DOHH2 (cell line): ENCODE results near the gene PRDX5.

Source experiments
- H3F3A ChIP-seq: fragments of 200-600 bp; sonication (generic), shearing (Covaris generic); 2 replicates; pipeline ENCODE4 v1.6.0; 2016; ENCODE audit warnings: antibody characterized with exemption, mild to moderate bottlenecking; ENCODE audit not compliant: control insufficient read depth, insufficient read depth
- H3K27ac ChIP-seq: fragments of 200-600 bp; sonication (generic); 2 replicates; pipeline ENCODE4 v1.5.1; 2014; ENCODE audit warnings: low read depth, mild to moderate bottlenecking, low read length, moderate library complexity
- H3K27me3 ChIP-seq: fragments of 200-600 bp; sonication (generic); 2 replicates; pipeline ENCODE4 v1.6.1; 2014; ENCODE audit warnings: mild to moderate bottlenecking, low read length, mixed read lengths; ENCODE audit not compliant: control insufficient read depth
- H3K36me3 ChIP-seq: fragments of 200-600 bp; sonication (generic); 2 replicates; pipeline ENCODE4 v1.6.1; 2014; ENCODE audit warnings: mild to moderate bottlenecking, low read length, moderate library complexity, mixed read lengths; ENCODE audit not compliant: control insufficient read depth
- H3K4me1 ChIP-seq: fragments of 200-600 bp; sonication (generic); 2 replicates; pipeline ENCODE4 v1.6.1; 2014; ENCODE audit warnings: mild to moderate bottlenecking, low read length, mixed read lengths; ENCODE audit not compliant: control insufficient read depth
- H3K4me2 ChIP-seq: fragments of 200-600 bp; sonication (generic); 2 replicates; pipeline ENCODE4 v1.6.0; 2014; ENCODE audit warnings: mild to moderate bottlenecking, low read length, moderate library complexity
- H3K4me3 ChIP-seq: fragments of 200-600 bp; sonication (generic); 2 replicates; pipeline ENCODE4 v1.5.1; 2014; ENCODE audit warnings: mild to moderate bottlenecking, low read length, mixed read lengths
- H3K79me2 ChIP-seq: fragments of 200-600 bp; sonication (generic); 2 replicates; pipeline ENCODE4 v1.6.1; 2014; ENCODE audit warnings: mild to moderate bottlenecking, low read length, mixed read lengths; ENCODE audit not compliant: control insufficient read depth
- H3K9me2 ChIP-seq: fragments of 200-600 bp; sonication (generic); replicated peaks from 2 replicates; pipeline ENCODE4 v1.6.1; 2014; ENCODE audit warnings: mild to moderate bottlenecking, low read length, mixed read lengths; ENCODE audit not compliant: control insufficient read depth
- H3K9me3 ChIP-seq: fragments of 200-600 bp; sonication (generic); 2 replicates; pipeline ENCODE4 v1.6.1; 2014; ENCODE audit warnings: antibody characterized with exemption, low read length, mixed read lengths; ENCODE audit not compliant: control insufficient read depth, insufficient read depth
- H4K20me1 ChIP-seq: fragments of 200-600 bp; sonication (generic); 2 replicates; pipeline ENCODE4 v1.6.0; 2014; ENCODE audit warnings: low read depth, mild to moderate bottlenecking, antibody characterized with exemption, low read length, moderate library complexity; ENCODE audit not compliant: control insufficient read depth, insufficient read depth
- CTCF ChIP-seq: fragments of 200-600 bp; sonication (generic); IDR thresholded peaks from one replicate; pipeline ENCODE4 v1.5.1; 2014; ENCODE audit warnings: antibody characterized with exemption, mild to moderate bottlenecking, low read depth, low read length; ENCODE audit not compliant: poor library complexity, severe bottlenecking
- EZH2phosphoT487 ChIP-seq: fragments of 200-600 bp; sonication (generic); IDR thresholded peaks from 2 replicates; pipeline ENCODE4 v1.6.1; 2017; ENCODE audit warnings: borderline replicate concordance, mild to moderate bottlenecking, antibody characterized with exemption, low read length, moderate library complexity, mixed read lengths

Gene PRDX5

GRCh38 chr11:64295760-64296159 is 22.2 kb upstream of the PRDX5 start:
- Histone ChIP-seq H3K4me2 (no peak overlapping the region), H3K9me2 (no peaks in the 10 kb centered on the region), H3K27ac (no peak overlapping the region), H3K9me3 (no peaks in the 10 kb centered on the region), H4K20me1 (no peaks in the 10 kb centered on the region), H3K4me3 (no peak overlapping the region), H3K79me2 (no peaks in the 10 kb centered on the region), H3K27me3 (peaks cover 92% of the 10 kb centered on the region), H3K36me3 (no peaks in the 10 kb centered on the region), H3K4me1 (peaks cover 10% of the 10 kb centered on the region), H3F3A (no peaks in the 10 kb centered on the region)
- TF ChIP-seq EZH2phosphoT487 = no peak
- TF ChIP-seq CTCF = no peak

GRCh38 chr11:64296236-64296635 is 21.7 kb upstream of the PRDX5 start:
- Histone ChIP-seq H3K79me2 (no peaks in the 10 kb centered on the region), H3F3A (no peaks in the 10 kb centered on the region), H3K9me3 (no peaks in the 10 kb centered on the region), H3K27ac (no peak overlapping the region), H4K20me1 (no peaks in the 10 kb centered on the region), H3K4me1 (peaks cover 15% of the 10 kb centered on the region), H3K9me2 (no peaks in the 10 kb centered on the region), H3K36me3 (no peaks in the 10 kb centered on the region), H3K4me3 (no peak overlapping the region), H3K27me3 (peaks cover 90% of the 10 kb centered on the region), H3K4me2 (no peak overlapping the region)
- TF ChIP-seq CTCF = no peak
- no peak for TF ChIP-seq EZH2phosphoT487

- H3K4me1 ChIP-seq = peaks cover 15% of the 10 kb centered on the region
- no peaks in the 10 kb centered on the region for H4K20me1 ChIP-seq
- no peaks in the 10 kb centered on the region for H3K9me3 ChIP-seq
Measured at GRCh38 chr11:64296830-64297698, 20.9 kb upstream of the PRDX5 start.

More at GRCh38 chr11:64296830-64297698, 20.9 kb upstream of the PRDX5 start:
- TF ChIP-seq EZH2phosphoT487 = no peak
- TF ChIP-seq CTCF = no peak
- H3K27me3 ChIP-seq = peaks cover 85% of the 10 kb centered on the region
- no peaks in the 10 kb centered on the region for H3K36me3 ChIP-seq
- no peaks in the 10 kb centered on the region; the same call in 1 of the 2 replicates for H3F3A ChIP-seq
- no peak overlapping the region for H3K4me2 ChIP-seq
- no peak overlapping the region for H3K27ac ChIP-seq
- H3K79me2 ChIP-seq = no peaks in the 10 kb centered on the region
- no peak overlapping the region for H3K4me3 ChIP-seq
- no peaks in the 10 kb centered on the region for H3K9me2 ChIP-seq
